Natural killer cell (primary cell): ENCODE results near the gene WASHC3. TPM values are rescaled to one million over a fixed set of nuclear protein-coding genes. Genes with fewer than 3 reads are reported as not detected.

Source experiments
- ATAC-seq, 3 donors: fragments of 150-1000 bp in 2 of 3; fragments of 200-7000 bp in 1 of 3; cut with Tn5 transposase; 1 replicate in 1 of 3; 2 replicates in 2 of 3; pipeline ENCODE4 v1.10.0; 2021; ENCODE audit warnings: mild to moderate bottlenecking in 2 of 3, moderate library complexity in 2 of 3
- DNase-seq, 2 donors: peaks; one replicate each; pipeline versions ENCODE4 v3.0.0 to v3.0.0-alpha.2; 2013 to 2021; ENCODE audit warnings: mixed read lengths in 1 of 2
- H3K27ac ChIP-seq: one replicate; pipeline ENCODE4 v1.5.1; 2013; ENCODE audit warnings: mild to moderate bottlenecking, low read length
- H3K27me3 ChIP-seq: one replicate; pipeline ENCODE4 v1.6.1; 2013; ENCODE audit warnings: low read length; ENCODE audit not compliant: control insufficient read depth, insufficient read depth
- H3K36me3 ChIP-seq: one replicate; pipeline ENCODE4 v1.6.1; 2013; ENCODE audit warnings: low read length; ENCODE audit not compliant: control insufficient read depth, insufficient read depth
- H3K4me1 ChIP-seq: one replicate; pipeline ENCODE4 v1.6.1; 2013; ENCODE audit warnings: low read length; ENCODE audit not compliant: control insufficient read depth, insufficient read depth
- H3K4me3 ChIP-seq: one replicate; pipeline ENCODE4 v1.5.1; 2013; ENCODE audit warnings: low read length
- H3K9me3 ChIP-seq: one replicate; pipeline ENCODE4 v1.6.1; 2013; ENCODE audit warnings: low read length; ENCODE audit not compliant: control insufficient read depth, insufficient read depth
- H3K27ac Mint-ChIP-seq, 2 donors: one replicate each; pipeline ENCODE4 v1.8.0; 2022; ENCODE audit warnings: mild to moderate bottlenecking in 2 of 2, mixed read lengths in 2 of 2, moderate library complexity in 1 of 2
- H3K27me3 Mint-ChIP-seq, 2 donors: one replicate each; pipeline ENCODE4 v1.8.0; 2022; ENCODE audit warnings: low read depth in 2 of 2, mixed read lengths in 2 of 2
- H3K36me3 Mint-ChIP-seq: one replicate; pipeline ENCODE4 v1.8.0; 2022; ENCODE audit warnings: mixed read lengths
- H3K4me1 Mint-ChIP-seq, 2 donors: one replicate each; pipeline ENCODE4 v1.8.0; 2022; ENCODE audit warnings: mixed read lengths in 2 of 2
- H3K4me3 Mint-ChIP-seq: one replicate; pipeline ENCODE4 v1.8.0; 2022; ENCODE audit warnings: mild to moderate bottlenecking, moderate library complexity, mixed read lengths
- H3K9me3 Mint-ChIP-seq, 2 donors: one replicate each; pipeline ENCODE4 v1.8.0; 2022; ENCODE audit warnings: mixed read lengths in 2 of 2
- WGBS: methylation state at CpG from one replicate; pipeline ENCODE4 v1.1.7; 2013; ENCODE audit warnings: missing lambda C conversion rate; ENCODE audit not compliant: insufficient coverage; 5-methylcytosine and 5-hydroxymethylcytosine counted together
- intact Hi-C: fragments of 100-400 bp; cut with micrococcal nuclease; formaldehyde crosslinking; loops from one replicate; pipeline ENCODE4 v1.14.2; 2022
- total RNA-seq, 4 donors: library from RNA; stranded (reverse); fragments of 120-200 nt in 1 of 4; gene quantifications; one replicate each; pipeline versions ENCODE4 v1.2.3 to v1.2.4, GENCODE V29; 2013 to 2022
- TF ChIP-seq, protein P1 (sequence below): fragments of 200-600 bp; IDR thresholded peaks from one replicate; pipeline ENCODE4 v1.8.0; 2022; ENCODE audit warnings: antibody characterized with exemption

WASHC3 gene
- total RNA-seq, 3 donors from 2014 or later (not counting 1 experiment from before 2014, with no cell fraction given): 34.6 to 43.2 (median 41.4) TPM

DNA sequence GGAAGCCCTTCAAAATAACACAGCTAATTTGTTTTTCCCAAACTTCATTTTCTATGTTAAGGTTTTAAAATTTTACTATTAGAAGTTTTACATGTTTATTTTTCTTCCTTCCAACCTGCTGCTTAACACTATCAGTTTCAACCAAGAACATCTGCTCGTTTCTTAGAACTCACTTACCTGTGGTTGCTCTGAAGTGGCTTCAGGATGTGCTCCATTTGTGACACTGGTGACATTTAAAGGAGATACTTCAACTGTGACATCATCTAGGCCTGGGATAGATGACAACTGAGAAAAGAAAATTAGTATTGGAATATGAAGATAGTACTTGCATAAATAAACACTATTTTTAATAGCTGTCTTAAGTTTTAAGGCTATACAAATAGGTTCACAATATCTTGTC lies 17.9 kb downstream of the WASHC3 start:
- Mint-ChIP-seq H3K27ac (no peak overlapping the region), H3K27me3 (no peaks in the 10 kb centered on the region), H3K36me3 (no peaks in the 10 kb centered on the region), H3K4me3 (no peak overlapping the region), H3K4me1 (no peaks in the 10 kb centered on the region), H3K9me3 (no peaks in the 10 kb centered on the region)
- intact Hi-C loops: no loop called here
- ATAC-seq (no peak), DNase-seq (peak in 1 of 2 donors; percentile 53)
- WGBS: 40% methylated on average over 1 of the region's 1 CpG
- H3K9me3 ChIP-seq: no peaks in the 10 kb centered on the region
- no peaks in the 10 kb centered on the region for H3K4me1 ChIP-seq
- peaks cover 65% of the 10 kb centered on the region for H3K36me3 ChIP-seq
- TF ChIP-seq, protein P1, sequence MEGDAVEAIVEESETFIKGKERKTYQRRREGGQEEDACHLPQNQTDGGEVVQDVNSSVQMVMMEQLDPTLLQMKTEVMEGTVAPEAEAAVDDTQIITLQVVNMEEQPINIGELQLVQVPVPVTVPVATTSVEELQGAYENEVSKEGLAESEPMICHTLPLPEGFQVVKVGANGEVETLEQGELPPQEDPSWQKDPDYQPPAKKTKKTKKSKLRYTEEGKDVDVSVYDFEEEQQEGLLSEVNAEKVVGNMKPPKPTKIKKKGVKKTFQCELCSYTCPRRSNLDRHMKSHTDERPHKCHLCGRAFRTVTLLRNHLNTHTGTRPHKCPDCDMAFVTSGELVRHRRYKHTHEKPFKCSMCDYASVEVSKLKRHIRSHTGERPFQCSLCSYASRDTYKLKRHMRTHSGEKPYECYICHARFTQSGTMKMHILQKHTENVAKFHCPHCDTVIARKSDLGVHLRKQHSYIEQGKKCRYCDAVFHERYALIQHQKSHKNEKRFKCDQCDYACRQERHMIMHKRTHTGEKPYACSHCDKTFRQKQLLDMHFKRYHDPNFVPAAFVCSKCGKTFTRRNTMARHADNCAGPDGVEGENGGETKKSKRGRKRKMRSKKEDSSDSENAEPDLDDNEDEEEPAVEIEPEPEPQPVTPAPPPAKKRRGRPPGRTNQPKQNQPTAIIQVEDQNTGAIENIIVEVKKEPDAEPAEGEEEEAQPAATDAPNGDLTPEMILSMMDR: no peak
- no peaks in the 10 kb centered on the region for H3K27me3 ChIP-seq
- H3K27ac ChIP-seq: no peak overlapping the region
- no peak overlapping the region for H3K4me3 ChIP-seq

DNA sequence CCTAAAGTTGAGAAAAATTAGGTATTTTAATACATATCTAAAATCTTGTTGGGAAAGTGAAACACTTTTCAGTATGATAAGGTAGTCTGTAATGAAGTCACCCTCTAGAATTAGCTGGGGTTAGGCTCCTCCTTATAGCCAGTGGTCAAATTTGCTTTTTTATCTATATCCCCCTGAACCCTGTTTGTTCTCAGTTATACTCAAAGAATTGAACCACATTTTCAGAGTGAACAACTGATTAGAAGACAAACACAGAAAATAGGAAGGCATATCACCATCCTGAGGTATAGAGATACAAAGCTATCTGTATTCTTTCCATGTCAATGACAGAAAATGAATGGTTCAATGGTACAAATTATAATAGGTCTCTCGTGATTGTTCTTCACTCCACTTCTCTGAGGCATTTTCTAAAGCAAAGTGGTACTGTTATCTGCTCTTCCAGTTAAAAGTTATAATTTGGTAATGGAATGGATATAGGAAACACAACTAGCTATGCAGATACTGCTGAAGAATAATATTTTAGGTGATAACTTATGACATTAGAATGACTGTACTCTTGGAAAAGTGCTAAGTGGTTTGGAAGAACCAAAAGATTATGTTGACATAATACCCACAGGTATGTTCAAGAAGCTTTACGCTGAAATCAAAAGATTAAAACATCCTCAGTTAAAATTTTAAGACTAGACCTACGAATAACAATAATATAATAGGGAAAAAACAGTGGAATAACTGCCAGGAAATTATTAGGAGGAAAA lies 27.6 kb downstream of the WASHC3 start:
- Histone ChIP-seq H3K9me3 (no peaks in the 10 kb centered on the region), H3K36me3 (peaks cover 69% of the 10 kb centered on the region), H3K4me3 (no peak overlapping the region), H3K4me1 (no peaks in the 10 kb centered on the region), H3K27me3 (no peaks in the 10 kb centered on the region), H3K27ac (no peak overlapping the region)
- no peaks in the 10 kb centered on the region for H3K27me3 Mint-ChIP-seq
- intact Hi-C loops: no loop called here
- 100% methylated on average over 1 of the region's 3 CpGs for WGBS
- TF ChIP-seq, protein P1: no peak
- peaks cover 21% of the 10 kb centered on the region for H3K36me3 Mint-ChIP-seq
- no peak for DNase-seq
- ATAC-seq: no peak
- no peak overlapping the region for H3K4me3 Mint-ChIP-seq
- no peaks in the 10 kb centered on the region for H3K9me3 Mint-ChIP-seq
- no peak overlapping the region for H3K27ac Mint-ChIP-seq
- H3K4me1 Mint-ChIP-seq: no peaks in the 10 kb centered on the region

GRCh38 chr12:102031852-102032251 lies 29.9 kb downstream of the WASHC3 start:
- Histone ChIP-seq H3K4me1 (no peaks in the 10 kb centered on the region), H3K27ac (no peak overlapping the region), H3K4me3 (no peak overlapping the region), H3K36me3 (peaks cover 66% of the 10 kb centered on the region), H3K27me3 (no peaks in the 10 kb centered on the region), H3K9me3 (no peaks in the 10 kb centered on the region)
- H3K27ac Mint-ChIP-seq: no peak overlapping the region
- no peaks in the 10 kb centered on the region for H3K27me3 Mint-ChIP-seq
- H3K9me3 Mint-ChIP-seq: no peaks in the 10 kb centered on the region
- H3K4me3 Mint-ChIP-seq: no peak overlapping the region
- no peaks in the 10 kb centered on the region for H3K4me1 Mint-ChIP-seq
- ATAC-seq (no peak), DNase-seq (no peak)
- intact Hi-C loops: no loop called here
- TF ChIP-seq, protein P1: no peak
- peaks cover 27% of the 10 kb centered on the region for H3K36me3 Mint-ChIP-seq

- Histone ChIP-seq H3K27me3 (no peaks in the 10 kb centered on the region), H3K4me3 (no peak overlapping the region), H3K36me3 (peaks cover 65% of the 10 kb centered on the region), H3K27ac (no peak overlapping the region), H3K4me1 (no peaks in the 10 kb centered on the region), H3K9me3 (no peaks in the 10 kb centered on the region)
- no peak for DNase-seq
- intact Hi-C loops: no loop called here
- Mint-ChIP-seq H3K4me3 (no peak overlapping the region), H3K27ac (no peak overlapping the region), H3K9me3 (no peaks in the 10 kb centered on the region), H3K27me3 (no peaks in the 10 kb centered on the region), H3K36me3 (peaks cover 9% of the 10 kb centered on the region), H3K4me1 (peaks cover 0 to 7% of the 10 kb centered on the region in 2 donors)
- TF ChIP-seq, protein P1: no peak
- no peak for ATAC-seq
- WGBS: 98% methylated on average over 3 of the region's 4 CpGs
Measured at GRCh38 chr12:102029141-102029540, 32.6 kb downstream of the WASHC3 start.
